Measurements from ENCODE around the gene PHKG2. TPM values are rescaled to one million over a fixed set of nuclear protein-coding genes. Genes with fewer than 3 reads are reported as not detected.

PHKG2 gene
- total RNA-seq, 1 donor from 2014 or later, result 21.2 TPM

DNA sequence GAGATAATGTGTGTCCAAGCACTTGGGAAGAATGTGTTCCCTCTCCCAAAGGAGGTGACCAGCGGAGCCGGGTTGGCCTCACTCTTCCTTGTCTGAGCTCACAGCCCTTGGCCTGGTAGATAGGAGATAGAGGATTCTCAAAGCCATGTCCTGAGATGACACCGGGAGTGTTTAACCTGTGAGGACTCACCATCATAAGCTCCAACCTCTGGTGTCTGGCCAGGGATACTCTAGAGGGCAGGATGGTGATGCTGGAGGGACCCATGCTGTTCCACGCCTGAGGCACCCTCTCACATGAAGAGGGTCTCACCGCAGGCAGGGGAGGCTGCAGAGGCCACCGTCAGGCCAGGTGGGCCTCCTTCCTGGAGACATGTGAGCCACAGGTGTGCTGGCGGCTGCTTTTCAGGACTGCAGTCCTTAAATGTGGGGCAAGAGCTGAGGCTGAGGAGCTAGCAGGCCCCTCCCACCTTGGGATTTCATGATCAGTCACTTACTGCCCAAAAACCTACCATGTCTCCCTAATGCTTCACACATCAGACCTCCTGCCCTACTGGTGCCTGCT lies 45.4 kb downstream of the PHKG2 start:
- DNase-seq (ENCODE audit: low read depth, low spot score), result no peak

GRCh38 chr16:30794634-30795033 lies 46.4 kb downstream of the PHKG2 start:
- no peak for DNase-seq (ENCODE audit: low read depth, low spot score)

- DNase-seq (ENCODE audit: low read depth, low spot score), result no peak
These were observed 49.6 kb downstream of the PHKG2 start for GRCh38 chr16:30797670-30798309.

Other genes with a start within 250 kb of the PHKG2 start
- gene ZNF768, start 221.9 kb upstream of the PHKG2 start, total RNA-seq, result 21.2 and 21.6 TPM in 2 replicates
- 5.7 and 7.0 TPM in 2 replicates for gene ZNF747, start 213.6 kb upstream of the PHKG2 start, total RNA-seq
- gene ZNF764, start 190.1 kb upstream of the PHKG2 start, total RNA-seq, result 4.3 and 4.5 TPM in 2 replicates
- 6.7 and 7.4 TPM in 2 replicates for gene ZNF688, start 176.7 kb upstream of the PHKG2 start, total RNA-seq
- 8.0 and 9.4 TPM in 2 replicates for gene ZNF785, start 162.7 kb upstream of the PHKG2 start, total RNA-seq
- gene ZNF689, start 138.0 kb upstream of the PHKG2 start, total RNA-seq, result 4.3 and 5.0 TPM in 2 replicates
- 6.7 and 11.1 TPM in 2 replicates for gene PRR14, start 97.5 kb upstream of the PHKG2 start, total RNA-seq
- gene FBRS, start 90.0 kb upstream of the PHKG2 start, total RNA-seq, result 12.4 and 14.0 TPM in 2 replicates
- gene SRCAP, start 49.3 kb upstream of the PHKG2 start, total RNA-seq, result 33.4 and 42.6 TPM in 2 replicates
- gene CFAP119, start 13.6 kb downstream of the PHKG2 start, total RNA-seq, result 1.3 and 1.6 TPM in 2 replicates
- 63.8 and 99.4 TPM in 2 replicates for gene RNF40, start 13.9 kb downstream of the PHKG2 start, total RNA-seq
- 6.1 and 7.8 TPM in 2 replicates for gene ZNF629, start 38.8 kb downstream of the PHKG2 start, total RNA-seq
- gene BCL7C, start 145.7 kb downstream of the PHKG2 start, total RNA-seq, result 28.8 and 30.7 TPM in 2 replicates
- 0.20 and 0.21 TPM in 2 replicates for gene CTF1, start 148.2 kb downstream of the PHKG2 start, total RNA-seq
- 27.0 and 29.7 TPM in 2 replicates for gene FBXL19, start 175.1 kb downstream of the PHKG2 start, total RNA-seq
- 12.4 and 19.5 TPM in 2 replicates for gene ORAI3, start 200.6 kb downstream of the PHKG2 start, total RNA-seq
- 2.2 and 2.4 TPM in 2 replicates for gene SETD1A, start 209.3 kb downstream of the PHKG2 start, total RNA-seq
- 11.3 and 14.9 TPM in 2 replicates for gene HSD3B7, start 236.8 kb downstream of the PHKG2 start, total RNA-seq